ACC112 (cell line): ENCODE data around the gene ANO4.

Experiments used
- H2AFZ ChIP-seq: fragments of 200-600 bp; sonication (generic); one replicate; pipeline ENCODE4 v1.6.0; 2017; ENCODE audit warnings: antibody characterized with exemption, low read length; ENCODE audit not compliant: unreplicated experiment
- H3K27ac ChIP-seq: fragments of 200-600 bp; sonication (generic); 2 replicates; pipeline ENCODE4 v1.5.1; 2014; ENCODE audit warnings: low read depth, mild to moderate bottlenecking, antibody characterized with exemption, low read length, moderate library complexity
- H3K27me3 ChIP-seq: fragments of 200-600 bp; sonication (generic); 2 replicates; pipeline ENCODE4 v1.6.1; 2014; ENCODE audit warnings: mild to moderate bottlenecking, antibody characterized with exemption, low read length, moderate library complexity, mixed read lengths; ENCODE audit not compliant: insufficient read depth
- H3K36me3 ChIP-seq: fragments of 200-600 bp; sonication (generic); 2 replicates; pipeline ENCODE4 v1.6.1; 2016; ENCODE audit warnings: mild to moderate bottlenecking, antibody characterized with exemption, low read length, moderate library complexity, mixed read lengths; ENCODE audit not compliant: insufficient read depth
- H3K4me1 ChIP-seq: fragments of 200-600 bp; sonication (generic); one replicate; pipeline ENCODE4 v1.6.1; 2016; ENCODE audit warnings: low read length, mixed read lengths; ENCODE audit not compliant: insufficient read depth, unreplicated experiment, control insufficient read depth
- H3K4me3 ChIP-seq: fragments of 200-600 bp; sonication (generic); 2 replicates; pipeline ENCODE4 v1.5.1; 2014; ENCODE audit warnings: mild to moderate bottlenecking, low read depth, low read length
- H3K79me2 ChIP-seq: fragments of 200-600 bp; sonication (generic); one replicate; pipeline ENCODE4 v1.6.0; 2016; ENCODE audit warnings: low read length; ENCODE audit not compliant: control insufficient read depth, unreplicated experiment, insufficient read depth

Gene ANO4

DNA sequence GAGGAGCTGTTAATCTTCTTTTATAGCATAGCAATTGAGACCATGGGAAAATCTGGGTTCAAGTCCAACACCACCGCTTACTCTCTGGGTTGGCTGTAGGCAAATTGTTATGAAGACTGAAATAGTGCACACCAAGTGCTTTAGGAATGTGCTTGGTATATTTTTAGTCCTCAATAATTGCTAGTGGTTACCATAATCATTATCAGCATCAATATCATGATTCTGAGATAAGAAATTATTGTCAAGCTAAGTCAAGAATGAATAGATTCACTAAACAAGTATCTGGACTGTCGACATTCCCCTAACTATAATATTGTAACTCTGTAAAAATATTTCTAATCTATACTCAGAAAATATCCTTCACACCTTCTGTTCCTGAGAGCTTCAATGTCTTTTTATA is 48.5 kb downstream of the ANO4 start:
- Histone ChIP-seq H3K4me3 (no peak overlapping the region), H2AFZ (no peak overlapping the region), H3K36me3 (no peaks in the 10 kb centered on the region), H3K27me3 (no peaks in the 10 kb centered on the region), H3K79me2 (no peaks in the 10 kb centered on the region), H3K4me1 (peaks cover 9% of the 10 kb centered on the region), H3K27ac (no peak overlapping the region)

GRCh38 chr12:100845095-100845494 is 50.5 kb downstream of the ANO4 start:
- Histone ChIP-seq H3K4me3 (no peak overlapping the region), H3K27ac (no peak overlapping the region), H3K79me2 (no peaks in the 10 kb centered on the region)

GRCh38 chr12:100851637-100852036 is 57.1 kb downstream of the ANO4 start:
- Histone ChIP-seq H3K79me2 (no peaks in the 10 kb centered on the region), H3K4me1 (no peaks in the 10 kb centered on the region), H2AFZ (no peak overlapping the region), H3K4me3 (no peak overlapping the region), H3K27me3 (no peaks in the 10 kb centered on the region), H3K36me3 (no peaks in the 10 kb centered on the region), H3K27ac (no peak overlapping the region)

More at GRCh38 chr12:100845095-100845494, 50.5 kb downstream of the ANO4 start:
- no peaks in the 10 kb centered on the region for H3K27me3 ChIP-seq
- H3K36me3 ChIP-seq: no peaks in the 10 kb centered on the region
- peaks cover 9% of the 10 kb centered on the region for H3K4me1 ChIP-seq
- no peak overlapping the region for H2AFZ ChIP-seq

GRCh38 chr12:100857418-100857817 is 62.8 kb downstream of the ANO4 start:
- H3K27ac ChIP-seq: no peak overlapping the region
- no peaks in the 10 kb centered on the region for H3K79me2 ChIP-seq
- no peaks in the 10 kb centered on the region for H3K27me3 ChIP-seq
- H3K4me1 ChIP-seq: no peaks in the 10 kb centered on the region
- H3K4me3 ChIP-seq: no peak overlapping the region
- no peaks in the 10 kb centered on the region for H3K36me3 ChIP-seq
- no peak overlapping the region for H2AFZ ChIP-seq

GRCh38 chr12:100857971-100858370 is 63.4 kb downstream of the ANO4 start:
- Histone ChIP-seq H3K4me3 (no peak overlapping the region), H3K27ac (no peak overlapping the region), H3K36me3 (no peaks in the 10 kb centered on the region), H3K27me3 (no peaks in the 10 kb centered on the region), H3K79me2 (no peaks in the 10 kb centered on the region), H2AFZ (no peak overlapping the region), H3K4me1 (no peaks in the 10 kb centered on the region)

DNA sequence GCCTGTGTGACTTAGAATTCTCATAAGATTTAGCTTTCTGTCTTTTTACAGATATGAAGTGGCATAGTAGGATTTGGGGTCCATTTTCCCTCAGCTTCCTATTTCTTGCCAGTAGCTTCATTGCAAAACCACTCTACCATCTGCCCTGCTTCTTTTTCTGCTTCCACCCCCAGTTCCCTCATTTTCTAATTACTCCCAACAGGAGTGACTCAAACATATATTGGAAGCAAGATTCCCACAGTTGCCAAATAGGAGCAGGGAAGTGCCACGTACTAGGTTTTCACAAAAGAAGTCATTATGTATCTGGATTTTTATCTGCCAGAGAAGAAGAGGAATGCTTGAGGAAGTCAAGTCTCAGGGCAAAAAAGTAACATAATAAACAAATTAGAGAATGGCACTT is 64.1 kb downstream of the ANO4 start:
- Histone ChIP-seq H2AFZ (no peak overlapping the region), H3K27ac (no peak overlapping the region), H3K4me1 (no peaks in the 10 kb centered on the region), H3K79me2 (no peaks in the 10 kb centered on the region), H3K36me3 (no peaks in the 10 kb centered on the region), H3K27me3 (no peaks in the 10 kb centered on the region), H3K4me3 (no peak overlapping the region)

DNA sequence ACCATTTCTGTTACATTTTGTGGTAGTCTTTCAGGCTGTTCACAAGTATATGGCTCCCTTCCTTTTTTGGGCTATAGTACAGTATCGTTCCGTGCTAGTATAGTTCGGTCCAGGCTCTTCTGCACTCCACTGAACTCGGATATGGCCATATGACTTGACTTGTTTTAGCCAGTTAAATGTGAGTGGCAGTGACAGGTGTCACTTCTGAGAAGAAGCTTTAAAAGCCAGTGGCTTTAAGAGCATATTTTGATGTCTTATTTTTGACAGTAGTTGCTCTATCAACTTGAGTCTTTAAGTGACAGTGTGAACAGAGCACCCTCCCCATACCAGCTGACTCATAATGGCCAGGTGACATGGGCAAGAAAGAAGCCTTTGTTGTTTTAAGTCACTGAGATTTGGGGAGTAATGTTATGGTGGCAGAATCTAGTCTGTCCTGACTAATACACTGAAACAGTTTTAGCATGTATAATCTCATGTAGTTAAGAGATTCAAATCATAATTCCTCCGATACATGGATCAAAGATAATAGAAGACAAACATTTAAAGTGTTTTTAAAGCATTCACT is 64.6 kb downstream of the ANO4 start:
- no peaks in the 10 kb centered on the region for H3K36me3 ChIP-seq
- H3K27ac ChIP-seq: no peak overlapping the region
- H3K4me3 ChIP-seq: no peak overlapping the region
- H3K27me3 ChIP-seq: no peaks in the 10 kb centered on the region
- H2AFZ ChIP-seq: no peak overlapping the region
- H3K79me2 ChIP-seq: no peaks in the 10 kb centered on the region
- H3K4me1 ChIP-seq: no peaks in the 10 kb centered on the region

DNA sequence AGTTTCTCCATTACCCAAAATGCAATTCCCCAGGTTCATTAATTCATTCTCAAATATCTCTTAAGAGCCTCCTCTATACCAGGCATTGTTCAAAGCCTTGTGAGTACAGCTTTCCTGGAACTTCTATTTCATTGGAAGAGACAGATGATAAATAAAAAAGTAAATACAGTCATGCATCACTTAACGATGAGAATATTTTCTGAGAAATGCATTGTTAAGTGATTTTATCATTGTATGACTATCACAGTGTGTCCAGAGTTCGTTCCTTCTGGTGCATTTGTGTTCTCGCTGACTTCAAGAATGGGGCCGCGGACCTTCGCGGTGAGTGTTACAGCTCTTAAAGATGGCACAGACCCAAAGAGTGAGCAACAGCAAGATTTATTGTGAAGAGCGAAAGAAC is 66.0 kb downstream of the ANO4 start:
- Histone ChIP-seq H3K36me3 (no peaks in the 10 kb centered on the region), H3K27me3 (no peaks in the 10 kb centered on the region), H3K4me3 (no peak overlapping the region), H3K27ac (no peak overlapping the region), H3K4me1 (no peaks in the 10 kb centered on the region), H3K79me2 (no peaks in the 10 kb centered on the region), H2AFZ (no peak overlapping the region)

GRCh38 chr12:100862676-100863075 is 68.1 kb downstream of the ANO4 start:
- H3K79me2 ChIP-seq: no peaks in the 10 kb centered on the region
- no peak overlapping the region for H3K27ac ChIP-seq
- no peak overlapping the region for H2AFZ ChIP-seq
- H3K36me3 ChIP-seq: no peaks in the 10 kb centered on the region
- no peak overlapping the region for H3K4me3 ChIP-seq
- H3K27me3 ChIP-seq: no peaks in the 10 kb centered on the region
- no peaks in the 10 kb centered on the region for H3K4me1 ChIP-seq

GRCh38 chr12:100864366-100864765 is 69.8 kb downstream of the ANO4 start:
- no peaks in the 10 kb centered on the region for H3K36me3 ChIP-seq
- H2AFZ ChIP-seq: no peak overlapping the region
- no peak overlapping the region for H3K27ac ChIP-seq
- no peaks in the 10 kb centered on the region for H3K79me2 ChIP-seq
- no peak overlapping the region for H3K4me3 ChIP-seq
- H3K27me3 ChIP-seq: no peaks in the 10 kb centered on the region
- peaks cover 12% of the 10 kb centered on the region for H3K4me1 ChIP-seq

DNA sequence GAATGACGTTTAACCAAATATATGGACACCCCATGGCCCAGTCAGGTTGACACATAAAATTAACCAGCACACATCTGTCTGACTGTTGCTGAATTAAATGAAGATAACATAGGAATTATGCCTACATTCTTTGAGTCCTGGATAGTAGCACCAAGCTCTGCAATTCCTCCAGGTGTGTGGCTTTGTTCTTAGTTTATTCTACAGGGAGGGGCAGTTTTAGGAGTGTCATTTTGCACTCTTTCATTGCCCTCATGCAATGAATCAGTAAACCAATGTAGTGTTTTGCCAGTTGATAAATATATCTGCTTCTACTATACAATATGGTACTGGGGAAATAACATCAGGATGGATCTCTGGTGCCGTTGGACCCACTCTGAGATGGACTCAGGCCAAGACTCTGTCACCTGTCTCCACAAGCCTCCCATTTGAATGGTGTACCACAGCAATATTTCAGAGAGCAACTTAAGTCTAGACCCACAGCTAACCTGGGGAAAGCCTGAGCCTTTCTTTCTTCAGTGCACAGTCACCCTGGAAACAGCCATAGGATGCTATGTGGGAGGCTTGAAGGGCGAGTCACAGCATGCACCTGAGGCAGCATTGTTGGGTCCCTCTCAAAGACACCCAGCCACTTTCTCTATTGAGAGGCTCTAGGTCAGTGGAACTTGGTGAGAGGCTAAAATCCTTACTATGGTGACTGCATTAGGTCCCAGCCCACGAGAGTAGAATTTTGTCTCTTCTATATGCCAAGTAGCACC is 73.2 kb downstream of the ANO4 start:
- no peak overlapping the region for H3K27ac ChIP-seq
- H3K4me3 ChIP-seq: no peak overlapping the region
- peaks cover 12% of the 10 kb centered on the region for H3K4me1 ChIP-seq
- no peak overlapping the region for H2AFZ ChIP-seq
- no peaks in the 10 kb centered on the region for H3K79me2 ChIP-seq
- no peaks in the 10 kb centered on the region for H3K36me3 ChIP-seq
- H3K27me3 ChIP-seq: no peaks in the 10 kb centered on the region
